PC-9 (cell line): Measurements from ENCODE around the gene GRPEL2. TPM values are rescaled to one million over a fixed set of nuclear protein-coding genes. Genes with fewer than 3 reads are reported as not detected.
A peak's percentile ranks its signal among the peaks of the same experiment; 100 is the strongest.

Source experiments
- BruUV-seq: library from RNA; stranded (reverse); fragments of 400-500 nt; replicated peaks from 2 replicates; lab custom pipeline; 2021; lab: Mats Ljungman, UMichigan
- CTCF ChIA-PET: fragments of 300-600 bp; sonication (Branson Sonifier 250); formaldehyde crosslinking; loops from one replicate; lab custom pipeline; 2022; ENCODE audit warnings: antibody characterized with exemption; lab: Charles Lee
- POLR2A ChIA-PET: fragments of 300-600 bp; sonication (Branson Sonifier 250); formaldehyde crosslinking; loops from one replicate; lab custom pipeline; 2022; ENCODE audit warnings: antibody characterized with exemption; ENCODE audit not compliant: unreplicated experiment; lab: Charles Lee
- DNase-seq, 2 experiments: peaks; one replicate each; pipeline versions ENCODE4 v3.0.0 to v3.0.0-alpha.2; 2015 to 2022; ENCODE audit warnings: mixed read lengths in 1 of 2
- H2AFZ ChIP-seq: fragments of 200-600 bp; sonication (generic); 2 replicates; pipeline ENCODE4 v1.8.1; 2017; ENCODE audit warnings: antibody characterized with exemption
- H3F3A ChIP-seq: fragments of 200-600 bp; sonication (generic); 2 replicates; pipeline ENCODE4 v1.8.1; 2017; ENCODE audit warnings: antibody characterized with exemption, mild to moderate bottlenecking, low read depth; ENCODE audit not compliant: insufficient read depth
- H3K27ac ChIP-seq: fragments of 200-600 bp; sonication (generic); 2 replicates; pipeline ENCODE4 v1.6.1; 2016; ENCODE audit warnings: mixed run types
- H3K27me3 ChIP-seq: fragments of 200-600 bp; sonication (generic); 2 replicates; pipeline ENCODE4 v1.6.1; 2016; ENCODE audit warnings: low read depth, mixed run types; ENCODE audit not compliant: insufficient read depth
- H3K36me3 ChIP-seq: fragments of 200-600 bp; sonication (generic); 2 replicates; pipeline ENCODE4 v1.6.1; 2016; ENCODE audit warnings: low read depth, mixed run types
- H3K4me1 ChIP-seq: fragments of 200-600 bp; sonication (generic); replicated peaks from 2 replicates; pipeline ENCODE4 v1.6.1; 2016; ENCODE audit warnings: mixed run types; ENCODE audit not compliant: insufficient read depth
- H3K4me2 ChIP-seq: fragments of 200-600 bp; sonication (generic); 2 replicates; pipeline ENCODE4 v1.6.1; 2017; ENCODE audit warnings: mixed run types
- H3K4me3 ChIP-seq: fragments of 200-600 bp; sonication (generic); 2 replicates; pipeline ENCODE4 v1.6.1; 2016; ENCODE audit warnings: mixed run types
- H3K79me2 ChIP-seq: fragments of 200-600 bp; sonication (generic); 2 replicates; pipeline ENCODE4 v1.6.1; 2017; ENCODE audit warnings: low read depth, mixed run types
- H3K9me2 ChIP-seq: fragments of 200-600 bp; sonication (generic); 2 replicates; pipeline ENCODE4 v1.8.1; 2017; ENCODE audit warnings: mild to moderate bottlenecking; ENCODE audit not compliant: insufficient read depth
- H3K9me3 ChIP-seq: fragments of 200-600 bp; sonication (generic); 2 replicates; pipeline ENCODE4 v1.8.1; 2016; ENCODE audit warnings: low read depth; ENCODE audit not compliant: insufficient read depth
- H4K20me1 ChIP-seq: fragments of 200-600 bp; sonication (generic); 2 replicates; pipeline ENCODE4 v1.8.1; 2017; ENCODE audit not compliant: insufficient read depth
- EZH2 ChIP-seq: fragments of 200-600 bp; sonication (generic); IDR thresholded peaks from 2 replicates; pipeline ENCODE4 v1.8.0; 2017; ENCODE audit warnings: antibody characterized with exemption, low read depth
- intact Hi-C: fragments of 100-400 bp; cut with micrococcal nuclease; formaldehyde crosslinking; loops from one replicate; pipeline ENCODE4 v1.10.0; 2022; ENCODE audit not compliant: unreplicated experiment
- total RNA-seq: library from RNA; stranded (reverse); gene quantifications from 2 replicates; pipeline ENCODE4 v1.2.3, GENCODE V29; 2021
- TF ChIP-seq, protein P1 (sequence below): fragments of 200-600 bp; sonication (generic); conservative IDR thresholded peaks from 2 replicates; pipeline ENCODE4 v1.6.1; 2017; ENCODE audit warnings: mixed run types, antibody characterized with exemption, mild to moderate bottlenecking, moderate library complexity

GRPEL2 gene
- total RNA-seq, 1 experiment from 2014 or later, result 32.4 TPM

DNA sequence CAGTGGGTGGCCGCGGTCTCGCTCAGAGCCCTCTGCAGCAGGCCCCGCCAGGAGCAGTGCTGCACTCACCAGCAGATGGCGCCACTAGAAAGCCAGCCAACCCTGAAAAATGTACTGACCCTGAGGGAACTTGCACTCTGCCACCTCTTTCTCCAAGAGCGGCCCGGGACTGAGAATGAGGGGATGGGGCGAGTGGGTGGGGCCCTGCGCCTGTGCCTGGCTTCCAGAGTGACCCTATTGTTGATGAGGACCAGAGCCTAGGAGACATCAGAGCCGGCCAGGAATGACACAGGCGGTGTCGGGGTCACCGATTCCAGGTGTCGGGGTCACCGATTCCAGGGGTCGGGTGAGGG, 36.7 kb downstream of the GRPEL2 start:
- Histone ChIP-seq H3K4me3 (no peak overlapping the region), H3F3A (no peaks in the 10 kb centered on the region), H3K36me3 (no peaks in the 10 kb centered on the region), H3K4me2 (0 out of 2 replicates have a peak overlapping the region, but pooled peaks have one; percentile 3), H3K79me2 (no peaks in the 10 kb centered on the region), H3K4me1 (no peaks in the 10 kb centered on the region), H3K27me3 (no peaks in the 10 kb centered on the region), H3K9me3 (no peaks in the 10 kb centered on the region), H3K9me2 (no peaks in the 10 kb centered on the region), H4K20me1 (no peaks in the 10 kb centered on the region), H2AFZ (no peak overlapping the region; the same call in 1 of the 2 replicates), H3K27ac (no peak overlapping the region)
- no TSS peak for BruUV-seq
- intact Hi-C loops, result loop anchor here (1.0 kb wide), 3 partner anchors 52 to 236 kb away; no protein-coding TSS in a partner anchor
- TF ChIP-seq EZH2, result no peak
- TF ChIP-seq, protein P1, sequence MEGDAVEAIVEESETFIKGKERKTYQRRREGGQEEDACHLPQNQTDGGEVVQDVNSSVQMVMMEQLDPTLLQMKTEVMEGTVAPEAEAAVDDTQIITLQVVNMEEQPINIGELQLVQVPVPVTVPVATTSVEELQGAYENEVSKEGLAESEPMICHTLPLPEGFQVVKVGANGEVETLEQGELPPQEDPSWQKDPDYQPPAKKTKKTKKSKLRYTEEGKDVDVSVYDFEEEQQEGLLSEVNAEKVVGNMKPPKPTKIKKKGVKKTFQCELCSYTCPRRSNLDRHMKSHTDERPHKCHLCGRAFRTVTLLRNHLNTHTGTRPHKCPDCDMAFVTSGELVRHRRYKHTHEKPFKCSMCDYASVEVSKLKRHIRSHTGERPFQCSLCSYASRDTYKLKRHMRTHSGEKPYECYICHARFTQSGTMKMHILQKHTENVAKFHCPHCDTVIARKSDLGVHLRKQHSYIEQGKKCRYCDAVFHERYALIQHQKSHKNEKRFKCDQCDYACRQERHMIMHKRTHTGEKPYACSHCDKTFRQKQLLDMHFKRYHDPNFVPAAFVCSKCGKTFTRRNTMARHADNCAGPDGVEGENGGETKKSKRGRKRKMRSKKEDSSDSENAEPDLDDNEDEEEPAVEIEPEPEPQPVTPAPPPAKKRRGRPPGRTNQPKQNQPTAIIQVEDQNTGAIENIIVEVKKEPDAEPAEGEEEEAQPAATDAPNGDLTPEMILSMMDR, result peak; percentile 94
- ChIA-PET CTCF (interaction anchor here (0.6 to 2.5 kb wide), 5 partner anchors 10 to 80 kb away, joined by 3 to 31 read pairs (median 3); no protein-coding TSS in a partner anchor), POLR2A (interaction anchor here (0.5 to 0.6 kb wide), 2 partner anchors 10 to 893 kb away, joined by 3 to 4 read pairs; no protein-coding TSS in a partner anchor)
- peak in 1 of 2 experiments; percentile 81 for DNase-seq

DNA sequence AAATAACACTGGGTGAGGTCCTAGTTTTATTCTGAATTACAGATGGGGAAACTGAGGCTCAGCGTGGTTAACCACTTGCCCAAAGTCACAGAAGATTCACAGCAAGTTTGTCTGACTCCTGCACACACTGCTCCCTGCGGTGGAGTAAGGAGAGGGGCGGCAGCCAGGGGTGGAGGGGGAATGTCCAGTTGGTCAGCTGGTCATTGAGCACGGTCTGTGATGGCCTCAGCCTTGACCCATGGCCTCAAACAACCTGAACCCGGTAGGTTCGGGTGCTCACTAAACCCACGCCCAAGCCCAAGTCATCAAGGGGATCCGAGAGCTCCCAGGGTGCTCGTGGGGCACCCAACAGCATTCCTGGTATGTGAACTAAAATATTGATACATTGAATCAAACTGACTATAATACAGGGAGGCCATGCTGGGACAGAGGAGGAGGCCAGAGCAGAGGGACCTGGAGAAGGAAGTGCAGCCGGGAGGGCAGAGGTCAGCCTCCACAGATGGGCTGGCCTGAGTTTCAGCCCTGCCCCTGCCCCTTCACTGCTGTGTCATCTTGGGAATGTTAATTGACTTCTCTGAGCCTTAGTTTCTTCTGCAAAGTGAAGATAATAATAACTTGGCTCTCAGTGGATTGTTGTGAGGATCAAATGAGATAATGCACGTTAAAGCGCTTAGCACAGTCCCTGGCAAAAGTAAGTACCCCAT, 37.4 kb downstream of the GRPEL2 start:
- intact Hi-C loops, result loop anchor here (1.0 kb wide), 3 partner anchors 52 to 236 kb away; no protein-coding TSS in a partner anchor
- Histone ChIP-seq H3K4me2 (no peak overlapping the region), H4K20me1 (no peaks in the 10 kb centered on the region), H3K4me3 (no peak overlapping the region), H3K9me3 (no peaks in the 10 kb centered on the region), H3F3A (no peaks in the 10 kb centered on the region), H3K36me3 (no peaks in the 10 kb centered on the region), H3K4me1 (no peaks in the 10 kb centered on the region), H3K9me2 (no peaks in the 10 kb centered on the region), H3K79me2 (no peaks in the 10 kb centered on the region), H2AFZ (no peak overlapping the region), H3K27me3 (no peaks in the 10 kb centered on the region), H3K27ac (no peak overlapping the region)
- no peak for DNase-seq
- BruUV-seq, result no TSS peak
- TF ChIP-seq, protein P1, result no peak
- no peak for TF ChIP-seq EZH2
- POLR2A ChIA-PET, result interaction anchor here (0.5 kb wide), 1 partner anchor 11 kb away, joined by 3 read pairs; no protein-coding TSS in a partner anchor
- CTCF ChIA-PET, result interaction anchor here (0.6 to 2.5 kb wide), 5 partner anchors 52 to 1525 kb away, joined by 3 to 31 read pairs (median 3); no protein-coding TSS in a partner anchor

DNA sequence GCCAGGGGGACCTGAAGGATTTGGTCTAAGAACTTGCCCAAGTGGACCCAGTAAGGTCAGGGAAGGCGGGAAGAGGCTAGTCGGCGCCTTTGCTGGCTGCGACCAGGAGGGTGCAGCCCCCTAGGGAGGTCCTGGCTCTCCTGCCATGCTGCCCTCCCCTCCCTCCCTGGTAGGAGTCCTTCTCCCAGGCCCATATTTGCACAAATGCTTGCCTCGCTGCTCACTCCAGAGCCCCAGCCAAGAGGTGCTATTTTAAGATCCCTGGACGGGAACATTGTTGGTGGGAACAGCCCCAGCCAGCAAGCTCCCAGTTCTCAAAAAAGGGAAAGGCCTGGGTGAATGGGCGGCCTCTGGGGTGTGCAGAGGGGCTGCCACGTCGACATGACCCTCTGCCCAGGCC, 38.1 kb downstream of the GRPEL2 start:
- Histone ChIP-seq H3K36me3 (no peaks in the 10 kb centered on the region), H4K20me1 (no peaks in the 10 kb centered on the region), H3K9me3 (no peaks in the 10 kb centered on the region), H2AFZ (no peak overlapping the region), H3K9me2 (no peaks in the 10 kb centered on the region), H3K4me1 (no peaks in the 10 kb centered on the region), H3K4me2 (no peak overlapping the region), H3K27ac (no peak overlapping the region), H3K79me2 (no peaks in the 10 kb centered on the region), H3K4me3 (no peak overlapping the region), H3K27me3 (no peaks in the 10 kb centered on the region), H3F3A (no peaks in the 10 kb centered on the region)
- TF ChIP-seq, protein P1, result no peak
- no peak for TF ChIP-seq EZH2
- intact Hi-C loops, result no loop called here
- ChIA-PET POLR2A (no interaction called here), CTCF (interaction anchor here (0.6 kb wide), 2 partner anchors 62 to 109 kb away, joined by 7 to 16 read pairs; no protein-coding TSS in a partner anchor)
- no peak for DNase-seq
- BruUV-seq, result no TSS peak
